ENCODE measurements around the gene STAT5A. TPM values are rescaled to one million over a fixed set of nuclear protein-coding genes. Genes with fewer than 3 reads are reported as not detected.

The STAT5A gene
- total and polyA plus RNA-seq, 9 of the 15 experiments (the other 6 are each of a cell fraction or from before 2014, with no cell fraction given): 79.9 to 415 (median 196) TPM

DNA sequence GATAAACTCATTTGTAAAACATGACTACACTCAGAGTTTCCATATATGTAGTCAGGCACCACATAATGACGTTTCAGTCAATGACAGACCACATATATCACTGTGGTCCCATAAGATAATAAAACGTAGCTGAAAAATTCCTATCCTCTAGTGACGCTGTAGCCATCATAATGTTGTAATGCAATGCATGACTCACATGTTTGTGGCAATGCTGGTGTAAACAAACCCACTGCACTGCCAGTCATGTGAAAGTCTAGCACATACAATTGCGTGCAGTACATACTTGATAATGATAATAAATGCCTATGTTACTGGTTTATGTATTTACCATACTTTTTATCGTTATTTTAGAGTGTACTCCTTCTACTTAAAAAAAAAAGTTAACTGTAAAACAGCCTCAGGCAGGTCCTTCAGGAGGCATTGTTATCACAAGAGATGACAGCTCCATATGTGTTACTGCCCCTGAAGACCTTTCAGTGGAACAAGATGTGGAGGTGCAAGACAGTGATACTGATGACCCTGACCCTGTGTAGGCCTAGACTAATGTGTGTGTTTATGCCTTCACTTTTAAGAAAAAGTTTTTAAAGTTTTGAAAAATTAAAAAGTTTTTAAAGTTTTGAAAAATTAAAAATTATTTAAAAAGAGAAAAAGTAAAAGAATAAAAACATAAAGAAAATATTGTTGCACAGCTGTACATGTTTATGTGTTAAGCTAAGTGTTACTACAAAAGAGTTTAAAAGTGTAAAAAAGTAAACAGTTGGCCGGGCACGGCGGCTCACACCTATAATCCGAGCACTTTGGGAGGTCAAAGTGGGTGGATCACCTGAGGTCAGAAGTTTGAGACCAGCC is 21.2 kb upstream of the STAT5A start (continued):
- TF ChIP-seq CTCF (IDR thresholded peaks at IDR 0.05 in 2 of 3, conservative IDR thresholded peaks at IDR 0.05 in 1 of 3; ENCODE audit: insufficient read depth in 2 of 3, low read depth in 1 of 3, low read length in 3 of 3) (no peak), ZNF175 (CRISPR knock-in tag; IDR thresholded peaks at IDR 0.05; ENCODE audit: low read depth) (0 out of 2 replicates have a peak, but pooled peaks have one; percentile 76), EZH2 (IDR thresholded peaks at IDR 0.05; ENCODE audit: borderline replicate concordance, low read depth, low read length) (no peak), LCOR (CRISPR knock-in tag; IDR thresholded peaks at IDR 0.05) (no peak), HMGXB4 (CRISPR knock-in tag; IDR thresholded peaks at IDR 0.05) (no peak), L3MBTL2 (IDR thresholded peaks at IDR 0.05) (peak; percentile 66), ZNF740 (CRISPR knock-in tag; IDR thresholded peaks at IDR 0.05) (no peak), ZNF740 (tag; IDR thresholded peaks at IDR 0.05) (no peak), ZNF780A (CRISPR knock-in tag; IDR thresholded peaks at IDR 0.05) (no peak), ZNF830 (CRISPR knock-in tag; IDR thresholded peaks at IDR 0.05) (no peak), VEZF1 (CRISPR knock-in tag; IDR thresholded peaks at IDR 0.05) (no peak; the same call in 1 of the 2 replicates), WHSC1 (IDR thresholded peaks at IDR 0.05; ENCODE audit: low read length) (no peak), HDAC2 (IDR thresholded peaks at IDR 0.05) (peak; percentile 79; the same call in 1 of the 2 replicates), CXXC5 (CRISPR knock-in tag; IDR thresholded peaks at IDR 0.05) (peak; percentile 20; the same call in 1 of the 2 replicates), TBL1XR1 (IDR thresholded peaks at IDR 0.05; ENCODE audit: low read length in 2 of 2) (peak in 1 of 2 experiments; percentile 79; a peak in 2 of 4 replicates), NFRKB (IDR thresholded peaks at IDR 0.05; ENCODE audit: low read depth) (no peak; the same call in 1 of the 2 replicates)
- TF ChIP-seq, protein P1, sequence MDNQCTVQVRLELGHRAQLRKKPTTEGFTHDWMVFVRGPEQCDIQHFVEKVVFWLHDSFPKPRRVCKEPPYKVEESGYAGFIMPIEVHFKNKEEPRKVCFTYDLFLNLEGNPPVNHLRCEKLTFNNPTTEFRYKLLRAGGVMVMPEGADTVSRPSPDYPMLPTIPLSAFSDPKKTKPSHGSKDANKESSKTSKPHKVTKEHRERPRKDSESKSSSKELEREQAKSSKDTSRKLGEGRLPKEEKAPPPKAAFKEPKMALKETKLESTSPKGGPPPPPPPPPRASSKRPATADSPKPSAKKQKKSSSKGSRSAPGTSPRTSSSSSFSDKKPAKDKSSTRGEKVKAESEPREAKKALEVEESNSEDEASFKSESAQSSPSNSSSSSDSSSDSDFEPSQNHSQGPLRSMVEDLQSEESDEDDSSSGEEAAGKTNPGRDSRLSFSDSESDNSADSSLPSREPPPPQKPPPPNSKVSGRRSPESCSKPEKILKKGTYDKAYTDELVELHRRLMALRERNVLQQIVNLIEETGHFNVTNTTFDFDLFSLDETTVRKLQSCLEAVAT (IDR thresholded peaks at IDR 0.05): peak; percentile 7 to 19; a peak in 2 of 4 replicates
- TF ChIP-seq, protein P2, sequence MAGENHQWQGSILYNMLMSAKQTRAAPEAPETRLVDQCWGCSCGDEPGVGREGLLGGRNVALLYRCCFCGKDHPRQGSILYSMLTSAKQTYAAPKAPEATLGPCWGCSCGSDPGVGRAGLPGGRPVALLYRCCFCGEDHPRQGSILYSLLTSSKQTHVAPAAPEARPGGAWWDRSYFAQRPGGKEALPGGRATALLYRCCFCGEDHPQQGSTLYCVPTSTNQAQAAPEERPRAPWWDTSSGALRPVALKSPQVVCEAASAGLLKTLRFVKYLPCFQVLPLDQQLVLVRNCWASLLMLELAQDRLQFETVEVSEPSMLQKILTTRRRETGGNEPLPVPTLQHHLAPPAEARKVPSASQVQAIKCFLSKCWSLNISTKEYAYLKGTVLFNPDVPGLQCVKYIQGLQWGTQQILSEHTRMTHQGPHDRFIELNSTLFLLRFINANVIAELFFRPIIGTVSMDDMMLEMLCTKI (IDR thresholded peaks at IDR 0.05; ENCODE audit: partially characterized antibody): no peak

All from K562 (cell line).